NT2/D1 (cell line): Measurements from ENCODE around the gene APBA1.

Experiments
- SUZ12 ChIP-seq: IDR thresholded peaks from 2 replicates; pipeline ENCODE4 v1.6.1; 2011; ENCODE audit not compliant: insufficient read length, insufficient read depth; ENCODE audit errors: extremely low read depth
- YY1 ChIP-seq: IDR thresholded peaks from 2 replicates; pipeline ENCODE4 v1.6.1; 2011; ENCODE audit not compliant: insufficient read length, insufficient read depth

GRCh38 chr9:69455311-69455710, 216.9 kb downstream of the APBA1 start:
- TF ChIP-seq SUZ12 (no peak), YY1 (no peak)
